NT2/D1 (cell line): ENCODE data around the gene CLSTN2.
"Not testable (repeated sequence)": the region's sequence is repeated elsewhere in the genome, so short reads cannot be mapped to it uniquely, and the experiment has no call there.

Source experiments
- DNase-seq: peaks from one replicate; pipeline ENCODE4 v3.0.0-alpha.2; 2011; ENCODE audit warnings: low read depth, low spot score
- H3K27me3 ChIP-seq: 2 replicates; pipeline ENCODE4 v1.6.0; 2011; ENCODE audit warnings: mild to moderate bottlenecking; ENCODE audit not compliant: insufficient read length, insufficient read depth
- H3K36me3 ChIP-seq: 2 replicates; pipeline ENCODE4 v1.6.1; 2011; ENCODE audit warnings: mild to moderate bottlenecking, low read length, mixed read lengths; ENCODE audit not compliant: insufficient read depth, insufficient read length
- H3K4me1 ChIP-seq: 2 replicates; pipeline ENCODE4 v1.5.1; 2011; ENCODE audit not compliant: insufficient read depth, insufficient read length
- H3K4me3 ChIP-seq: 2 replicates; pipeline ENCODE4 v1.5.1; 2011; ENCODE audit warnings: low read depth; ENCODE audit not compliant: insufficient read length
- H3K9ac ChIP-seq: 2 replicates; pipeline ENCODE4 v1.6.0; 2011; ENCODE audit warnings: low read depth; ENCODE audit not compliant: insufficient read length
- H3K9me3 ChIP-seq: 2 replicates; pipeline ENCODE4 v1.5.1; 2011; ENCODE audit warnings: mild to moderate bottlenecking, low read length; ENCODE audit not compliant: insufficient read depth
- SUZ12 ChIP-seq: IDR thresholded peaks from 2 replicates; pipeline ENCODE4 v1.6.1; 2011; ENCODE audit not compliant: insufficient read length, insufficient read depth; ENCODE audit errors: extremely low read depth
- YY1 ChIP-seq: IDR thresholded peaks from 2 replicates; pipeline ENCODE4 v1.6.1; 2011; ENCODE audit not compliant: insufficient read length, insufficient read depth
- ZNF274 ChIP-seq: IDR thresholded peaks from 2 replicates; pipeline ENCODE4 v1.6.1; 2011; ENCODE audit warnings: mild to moderate bottlenecking, low read depth, low read length

Gene CLSTN2

DNA sequence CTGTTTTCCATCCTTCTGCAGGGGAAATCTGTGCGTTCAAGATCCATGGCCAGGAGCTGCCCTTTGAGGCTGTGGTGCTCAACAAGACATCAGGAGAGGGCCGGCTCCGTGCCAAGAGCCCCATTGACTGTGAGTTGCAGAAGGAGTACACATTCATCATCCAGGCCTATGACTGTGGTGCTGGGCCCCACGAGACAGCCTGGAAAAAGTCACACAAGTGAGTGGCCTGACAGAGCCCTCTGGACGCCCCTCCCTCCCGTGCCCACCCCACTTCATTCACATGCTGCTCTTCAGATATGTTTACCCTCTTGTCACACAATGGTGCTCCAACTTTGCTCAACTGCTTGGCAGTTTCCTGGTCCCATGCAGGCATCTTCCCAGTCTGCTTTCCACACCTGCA is 468.6 kb downstream of the CLSTN2 start:
- TF ChIP-seq ZNF274 (no peak), SUZ12 (no peak), YY1 (no peak)
- no peaks in the 10 kb centered on the region for H3K27me3 ChIP-seq
- no peaks in the 10 kb centered on the region for H3K36me3 ChIP-seq
- no peaks in the 10 kb centered on the region for H3K4me1 ChIP-seq
- no peaks in the 10 kb centered on the region for H3K9me3 ChIP-seq
- H3K4me3 ChIP-seq: no peak overlapping the region
- DNase-seq: no peak
- H3K9ac ChIP-seq: no peak overlapping the region

DNA sequence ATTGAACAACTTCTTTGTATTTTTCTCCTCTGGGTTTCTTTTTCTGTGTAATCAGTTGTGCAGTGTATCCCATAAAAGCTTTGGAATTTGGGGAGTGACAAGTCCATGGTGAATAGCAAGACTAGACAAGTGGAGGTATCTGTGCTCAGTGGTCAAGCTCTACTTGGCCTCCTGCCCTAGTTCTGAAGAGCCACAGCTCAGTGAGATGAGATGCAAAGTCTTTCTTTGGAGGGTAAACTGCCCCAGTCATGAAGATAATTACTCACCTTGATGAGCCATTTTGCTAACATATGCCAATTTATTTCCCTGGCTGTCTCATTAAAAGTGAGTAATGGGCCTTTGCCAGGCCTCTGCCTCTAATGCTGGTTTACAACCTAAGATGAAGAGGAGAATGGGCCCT is 471.7 kb downstream of the CLSTN2 start:
- Histone ChIP-seq H3K4me3 (no peak overlapping the region), H3K36me3 (no peaks in the 10 kb centered on the region), H3K9me3 (no peaks in the 10 kb centered on the region), H3K9ac (no peak overlapping the region), H3K27me3 (no peaks in the 10 kb centered on the region), H3K4me1 (no peaks in the 10 kb centered on the region)
- TF ChIP-seq SUZ12 (no peak), YY1 (no peak), ZNF274 (no peak)
- no peak for DNase-seq

DNA sequence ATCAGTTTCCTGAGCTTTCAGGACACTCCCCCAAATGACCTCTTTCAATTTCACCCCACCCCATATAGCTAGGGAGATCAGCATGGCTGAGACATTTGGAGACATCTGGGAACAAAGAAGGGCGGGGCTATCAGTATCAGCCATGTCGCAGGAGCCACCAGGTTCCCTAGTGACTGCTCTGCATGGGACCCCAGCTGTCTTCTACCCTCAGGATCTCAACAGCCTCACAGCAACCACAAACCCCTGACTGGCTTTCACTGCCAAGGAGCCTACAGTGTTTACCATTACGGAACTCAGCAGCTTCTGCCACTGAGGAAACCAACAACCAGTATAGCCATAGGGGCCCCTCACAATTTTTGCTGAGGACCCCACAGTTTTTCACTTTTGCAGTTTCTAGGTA is 473.3 kb downstream of the CLSTN2 start:
- Histone ChIP-seq H3K4me1 (no peaks in the 10 kb centered on the region), H3K4me3 (no peak overlapping the region), H3K9me3 (no peaks in the 10 kb centered on the region), H3K9ac (no peak overlapping the region), H3K27me3 (no peaks in the 10 kb centered on the region), H3K36me3 (no peaks in the 10 kb centered on the region)
- TF ChIP-seq ZNF274 (no peak), YY1 (no peak), SUZ12 (no peak)
- DNase-seq: no peak

DNA sequence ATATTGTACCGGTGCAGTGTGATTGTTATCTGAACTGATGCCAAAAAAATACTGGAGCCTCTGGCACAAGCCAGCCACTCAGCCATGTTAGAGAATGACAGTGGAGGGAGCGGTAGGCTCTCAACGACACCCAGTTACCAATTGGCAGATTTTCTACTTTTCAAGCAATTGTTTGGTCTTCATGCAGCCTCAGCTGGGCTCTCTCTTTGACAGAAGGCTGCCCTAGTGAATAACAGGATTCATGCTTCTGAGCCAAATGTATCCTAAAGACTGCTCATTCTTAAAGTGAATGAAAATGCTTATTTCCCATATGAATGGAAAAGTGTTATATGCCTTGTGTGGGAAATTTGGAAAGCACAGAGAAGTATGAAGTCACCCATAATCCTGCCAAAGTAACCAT is 481.7 kb downstream of the CLSTN2 start:
- TF ChIP-seq ZNF274 (no peak), YY1 (no peak), SUZ12 (no peak)
- Histone ChIP-seq H3K27me3 (no peaks in the 10 kb centered on the region), H3K4me3 (no peak overlapping the region), H3K9me3 (no peaks in the 10 kb centered on the region), H3K9ac (no peak overlapping the region), H3K36me3 (no peaks in the 10 kb centered on the region), H3K4me1 (no peaks in the 10 kb centered on the region)
- DNase-seq: no peak

DNA sequence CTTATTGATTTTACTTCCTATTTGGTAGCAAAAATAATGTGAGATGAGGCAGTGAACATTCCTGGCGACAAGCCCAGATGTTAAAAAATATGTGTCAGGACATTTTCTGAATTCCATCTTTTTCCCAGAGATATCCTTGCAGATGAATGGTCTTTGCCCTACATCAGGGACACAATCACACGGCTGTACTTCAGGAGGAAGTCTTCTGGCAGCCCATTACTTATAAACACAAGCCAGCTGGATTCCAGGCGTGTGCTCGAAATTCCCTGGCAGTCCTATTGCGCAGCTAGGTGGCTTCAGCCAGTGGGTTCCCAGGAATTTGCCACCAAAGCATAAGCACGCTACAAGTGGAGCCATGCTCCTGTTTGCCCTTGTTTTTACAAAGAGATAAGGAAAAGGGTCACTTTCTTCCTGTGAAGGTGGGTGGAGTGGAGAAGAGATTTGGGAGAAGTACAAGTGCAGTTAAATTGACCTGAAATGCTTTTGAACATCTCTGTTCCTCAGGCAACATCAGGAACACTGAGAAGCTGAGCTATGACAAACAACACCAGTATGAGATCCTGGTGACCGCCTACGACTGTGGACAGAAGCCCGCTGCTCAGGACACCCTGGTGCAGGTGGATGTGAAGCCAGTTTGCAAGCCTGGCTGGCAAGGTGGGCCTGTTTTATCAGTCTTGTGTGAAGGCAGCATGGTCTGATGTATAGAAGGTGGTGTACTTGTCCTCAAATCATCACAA is 485.8 kb downstream of the CLSTN2 start:
- Histone ChIP-seq H3K4me1 (no peaks in the 10 kb centered on the region), H3K4me3 (no peak overlapping the region), H3K9me3 (no peaks in the 10 kb centered on the region), H3K36me3 (no peaks in the 10 kb centered on the region), H3K9ac (no peak overlapping the region), H3K27me3 (no peaks in the 10 kb centered on the region)
- DNase-seq: no peak
- no peak for TF ChIP-seq ZNF274
- no peak for TF ChIP-seq YY1
- TF ChIP-seq SUZ12: no peak

DNA sequence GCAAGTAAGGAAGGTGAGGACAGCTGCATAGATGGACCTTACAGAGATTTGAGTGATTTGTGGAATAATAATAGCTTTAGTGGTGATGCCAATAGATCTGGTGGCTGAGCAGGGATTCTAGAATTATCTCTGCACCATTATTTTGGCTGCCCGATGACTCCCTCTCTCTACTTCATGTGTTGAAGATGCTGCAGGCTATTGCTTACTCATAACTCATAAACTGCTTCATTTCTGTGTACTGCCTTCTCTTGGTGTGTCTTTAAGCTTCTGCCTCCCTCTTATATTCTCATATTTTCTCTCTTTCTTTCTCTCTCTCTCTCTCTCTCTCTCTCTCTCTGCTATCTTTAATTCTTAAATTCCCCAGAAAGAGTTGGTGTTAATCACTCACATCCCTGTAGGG is 486.9 kb downstream of the CLSTN2 start:
- H3K4me1 ChIP-seq: no peaks in the 10 kb centered on the region
- H3K4me3 ChIP-seq: no peak overlapping the region
- no peaks in the 10 kb centered on the region for H3K27me3 ChIP-seq
- DNase-seq: no peak
- no peaks in the 10 kb centered on the region for H3K9me3 ChIP-seq
- TF ChIP-seq ZNF274: no peak
- TF ChIP-seq YY1: no peak
- no peak for TF ChIP-seq SUZ12
- no peaks in the 10 kb centered on the region for H3K36me3 ChIP-seq
- no peak overlapping the region for H3K9ac ChIP-seq

DNA sequence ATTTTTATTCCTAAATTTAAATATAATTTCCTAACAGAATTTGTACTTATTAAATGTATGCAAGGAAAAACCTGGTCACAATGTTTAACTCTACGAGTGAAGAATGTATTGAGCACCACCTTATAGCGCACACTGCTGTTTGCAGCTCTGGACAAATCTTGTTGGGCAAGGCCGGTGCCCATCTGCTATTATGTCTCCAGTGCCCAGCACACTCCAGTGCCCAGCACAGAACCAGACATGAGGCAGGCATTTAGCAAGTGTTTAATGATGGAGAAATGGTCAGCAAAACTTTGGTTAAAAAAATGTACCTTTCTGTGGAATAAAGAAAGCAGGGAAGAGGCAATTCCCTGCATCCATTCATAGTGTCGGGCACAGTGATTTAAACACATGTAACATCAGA is 488.2 kb downstream of the CLSTN2 start:
- no peak overlapping the region for H3K9ac ChIP-seq
- no peaks in the 10 kb centered on the region for H3K9me3 ChIP-seq
- no peaks in the 10 kb centered on the region for H3K4me1 ChIP-seq
- no peak for TF ChIP-seq SUZ12
- no peak for TF ChIP-seq ZNF274
- TF ChIP-seq YY1: no peak
- H3K27me3 ChIP-seq: no peaks in the 10 kb centered on the region
- DNase-seq: no peak
- no peaks in the 10 kb centered on the region for H3K36me3 ChIP-seq
- H3K4me3 ChIP-seq: no peak overlapping the region

DNA sequence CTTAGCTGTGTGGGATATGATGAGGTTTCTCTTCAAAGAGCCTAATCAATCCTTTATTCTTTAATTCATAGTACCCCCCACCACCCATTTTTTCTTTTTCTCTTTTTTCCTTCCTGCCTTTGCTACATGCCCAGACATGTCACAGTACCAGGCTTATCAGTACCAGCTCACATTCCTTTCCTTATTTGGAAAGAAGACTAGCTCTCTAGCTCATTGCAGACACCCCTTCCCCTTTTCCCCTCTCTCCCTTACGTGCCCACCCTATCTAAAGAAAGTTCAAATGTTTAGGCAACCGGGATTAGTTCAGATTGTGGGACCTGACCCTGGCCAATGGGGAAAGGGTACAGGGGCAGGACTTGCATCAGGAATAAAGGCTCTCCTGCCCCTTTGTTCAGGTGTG is 488.6 kb downstream of the CLSTN2 start:
- not testable (repeated sequence) for H3K9ac ChIP-seq, H3K36me3 ChIP-seq, H3K9me3 ChIP-seq, H3K4me1 ChIP-seq, H3K27me3 ChIP-seq, H3K4me3 ChIP-seq, DNase-seq
